ENCODE measurements around the gene MRI1.

MRI1 gene

DNA sequence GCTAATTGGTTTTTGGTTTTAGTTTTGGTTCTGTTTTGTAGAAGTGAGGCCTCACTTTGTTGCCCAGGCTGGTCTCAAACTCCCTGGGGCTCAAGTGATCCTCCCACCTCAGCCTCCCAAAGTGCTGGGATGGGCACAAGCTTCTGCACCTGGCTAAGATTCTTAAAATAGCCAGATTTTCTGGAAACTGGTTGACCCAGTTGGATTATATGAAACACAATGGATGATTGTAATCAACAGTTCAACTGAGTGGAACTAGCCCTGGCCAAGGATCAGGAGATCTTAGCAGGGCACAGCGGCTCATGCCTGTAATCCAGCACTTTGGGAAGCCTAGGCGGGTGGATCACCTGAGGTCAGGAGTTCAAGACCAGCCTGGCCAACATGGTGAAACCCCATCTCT lies 29.6 kb upstream of the MRI1 start:
- Histone ChIP-seq H3K4me1 (ENCODE audit: insufficient read depth, low read length) (peaks cover 17% of the 10 kb centered on the region), H3K9me3 (ENCODE audit: insufficient read depth, low read length, severe bottlenecking) (no peaks in the 10 kb centered on the region), H2AFZ (ENCODE audit: low read depth, low read length) (no peak overlapping the region), H3K9ac (ENCODE audit: low read depth, low read length) (no peak overlapping the region), H3K4me2 (ENCODE audit: insufficient read depth, low read length) (no peak overlapping the region), H3K4me3 (ENCODE audit: low read depth in 1 of 2, low read length in 2 of 2) (no peak overlapping the region), H3K27ac (ENCODE audit: low read length) (no peak overlapping the region), H4K20me1 (ENCODE audit: insufficient read depth, low read length) (no peaks in the 10 kb centered on the region), H3K36me3 (ENCODE audit: insufficient read depth, low read length) (no peaks in the 10 kb centered on the region), H3K27me3 (ENCODE audit: insufficient read depth, low read length, poor library complexity) (no peaks in the 10 kb centered on the region), H3K79me2 (ENCODE audit: insufficient read depth, low read length) (no peaks in the 10 kb centered on the region)
- DNase-seq: no peak
- TF ChIP-seq EZH2 (IDR thresholded peaks at IDR 0.05; ENCODE audit: borderline replicate concordance, low read depth, low read length, severe bottlenecking): no peak
- TF ChIP-seq, protein P1, sequence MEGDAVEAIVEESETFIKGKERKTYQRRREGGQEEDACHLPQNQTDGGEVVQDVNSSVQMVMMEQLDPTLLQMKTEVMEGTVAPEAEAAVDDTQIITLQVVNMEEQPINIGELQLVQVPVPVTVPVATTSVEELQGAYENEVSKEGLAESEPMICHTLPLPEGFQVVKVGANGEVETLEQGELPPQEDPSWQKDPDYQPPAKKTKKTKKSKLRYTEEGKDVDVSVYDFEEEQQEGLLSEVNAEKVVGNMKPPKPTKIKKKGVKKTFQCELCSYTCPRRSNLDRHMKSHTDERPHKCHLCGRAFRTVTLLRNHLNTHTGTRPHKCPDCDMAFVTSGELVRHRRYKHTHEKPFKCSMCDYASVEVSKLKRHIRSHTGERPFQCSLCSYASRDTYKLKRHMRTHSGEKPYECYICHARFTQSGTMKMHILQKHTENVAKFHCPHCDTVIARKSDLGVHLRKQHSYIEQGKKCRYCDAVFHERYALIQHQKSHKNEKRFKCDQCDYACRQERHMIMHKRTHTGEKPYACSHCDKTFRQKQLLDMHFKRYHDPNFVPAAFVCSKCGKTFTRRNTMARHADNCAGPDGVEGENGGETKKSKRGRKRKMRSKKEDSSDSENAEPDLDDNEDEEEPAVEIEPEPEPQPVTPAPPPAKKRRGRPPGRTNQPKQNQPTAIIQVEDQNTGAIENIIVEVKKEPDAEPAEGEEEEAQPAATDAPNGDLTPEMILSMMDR (IDR thresholded peaks at IDR 0.05; ENCODE audit: borderline replicate concordance, extremely low read depth, low read length, poor library complexity, severe bottlenecking): no peak
- ATAC-seq (ENCODE audit: insufficient read depth, low read depth): no peak

DNA sequence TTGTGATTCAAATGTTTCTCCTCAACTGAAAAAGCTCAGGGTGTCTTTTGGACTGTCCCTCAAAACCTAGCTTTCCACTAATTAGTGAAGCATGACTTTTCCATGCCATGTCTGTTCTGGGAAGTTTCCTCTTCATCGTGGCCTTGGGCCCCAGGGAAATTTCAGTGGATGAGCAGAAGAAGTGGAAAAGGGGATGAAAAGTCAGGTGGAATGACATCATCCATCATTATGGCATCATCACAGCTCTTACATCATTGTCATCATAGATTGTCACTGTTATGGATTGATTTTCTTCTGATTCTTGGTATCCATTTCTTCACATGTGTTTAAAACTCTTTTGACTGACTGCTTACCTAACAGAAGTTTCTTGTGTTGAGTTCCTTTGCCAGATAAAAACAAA lies 26.2 kb upstream of the MRI1 start:
- Histone ChIP-seq H3K4me3 (ENCODE audit: low read depth in 1 of 2, low read length in 2 of 2) (no peak overlapping the region), H3K79me2 (ENCODE audit: insufficient read depth, low read length) (no peaks in the 10 kb centered on the region), H3K36me3 (ENCODE audit: insufficient read depth, low read length) (no peaks in the 10 kb centered on the region), H3K9ac (ENCODE audit: low read depth, low read length) (no peak overlapping the region), H4K20me1 (ENCODE audit: insufficient read depth, low read length) (no peaks in the 10 kb centered on the region), H3K27me3 (ENCODE audit: insufficient read depth, low read length, poor library complexity) (no peaks in the 10 kb centered on the region), H3K9me3 (ENCODE audit: insufficient read depth, low read length, severe bottlenecking) (no peaks in the 10 kb centered on the region), H2AFZ (ENCODE audit: low read depth, low read length) (no peak overlapping the region), H3K4me1 (ENCODE audit: insufficient read depth, low read length) (no peaks in the 10 kb centered on the region), H3K4me2 (ENCODE audit: insufficient read depth, low read length) (no peak overlapping the region), H3K27ac (ENCODE audit: low read length) (no peak overlapping the region)
- no peak for TF ChIP-seq EZH2 (IDR thresholded peaks at IDR 0.05; ENCODE audit: borderline replicate concordance, low read depth, low read length, severe bottlenecking)
- TF ChIP-seq, protein P1 (IDR thresholded peaks at IDR 0.05; ENCODE audit: borderline replicate concordance, extremely low read depth, low read length, poor library complexity, severe bottlenecking): no peak
- DNase-seq (no peak), ATAC-seq (ENCODE audit: insufficient read depth, low read depth) (no peak)

DNA sequence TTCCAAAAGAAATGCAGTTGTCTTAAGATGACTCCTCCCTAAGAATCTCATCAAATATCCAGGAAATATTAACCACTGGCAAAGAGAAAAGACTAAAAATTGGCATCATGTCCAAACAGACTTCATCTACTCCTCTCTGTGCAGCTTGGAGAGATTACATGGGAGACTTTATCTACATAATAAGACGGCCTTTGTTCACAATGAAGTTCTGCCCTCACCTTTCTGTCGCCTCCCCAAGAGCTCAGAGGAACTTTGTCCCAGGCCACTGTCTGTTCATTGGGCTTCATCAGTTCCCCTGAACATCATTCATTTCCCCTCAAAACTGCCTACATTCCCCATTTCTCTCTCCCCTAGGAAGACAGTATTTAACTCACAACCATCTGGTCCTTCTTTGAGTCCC lies 22.4 kb upstream of the MRI1 start:
- no peak for ATAC-seq (ENCODE audit: insufficient read depth, low read depth)
- Histone ChIP-seq H3K9me3 (ENCODE audit: insufficient read depth, low read length, severe bottlenecking) (no peaks in the 10 kb centered on the region), H3K4me1 (ENCODE audit: insufficient read depth, low read length) (peaks cover 6% of the 10 kb centered on the region), H3K4me3 (ENCODE audit: low read depth in 1 of 2, low read length in 2 of 2) (no peak overlapping the region), H3K27ac (ENCODE audit: low read length) (no peak overlapping the region), H2AFZ (ENCODE audit: low read depth, low read length) (no peak overlapping the region), H3K9ac (ENCODE audit: low read depth, low read length) (no peak overlapping the region), H4K20me1 (ENCODE audit: insufficient read depth, low read length) (no peaks in the 10 kb centered on the region), H3K79me2 (ENCODE audit: insufficient read depth, low read length) (no peaks in the 10 kb centered on the region), H3K27me3 (ENCODE audit: insufficient read depth, low read length, poor library complexity) (no peaks in the 10 kb centered on the region), H3K36me3 (ENCODE audit: insufficient read depth, low read length) (no peaks in the 10 kb centered on the region), H3K4me2 (ENCODE audit: insufficient read depth, low read length) (no peak overlapping the region)
- no peak for TF ChIP-seq EZH2 (IDR thresholded peaks at IDR 0.05; ENCODE audit: borderline replicate concordance, low read depth, low read length, severe bottlenecking)
- no peak for DNase-seq

DNA sequence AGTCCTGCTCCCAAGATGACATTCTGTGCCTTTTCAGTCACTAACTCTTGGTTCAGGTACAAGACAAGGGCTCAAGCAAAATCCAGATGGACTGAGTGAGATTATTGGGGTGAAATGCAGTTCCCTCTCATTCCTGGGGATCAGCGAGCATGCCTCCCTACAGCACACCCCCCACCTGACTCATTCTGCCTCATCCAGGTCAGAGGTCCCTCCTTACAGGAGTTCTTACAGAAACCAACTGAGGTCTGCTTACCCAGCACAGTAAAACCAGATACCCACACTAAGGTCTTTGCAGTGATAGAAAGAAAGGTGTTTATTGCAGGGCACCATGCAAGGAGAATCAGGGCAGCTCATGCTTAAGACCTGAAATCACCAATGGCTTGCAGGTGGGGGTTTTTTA lies 21.6 kb upstream of the MRI1 start:
- Histone ChIP-seq H3K36me3 (ENCODE audit: insufficient read depth, low read length) (no peaks in the 10 kb centered on the region), H3K79me2 (ENCODE audit: insufficient read depth, low read length) (0 out of 2 replicates have a peak, but pooled peaks cover 4% of the 10 kb centered on the region), H3K27me3 (ENCODE audit: insufficient read depth, low read length, poor library complexity) (no peaks in the 10 kb centered on the region), H3K9ac (ENCODE audit: low read depth, low read length) (no peak overlapping the region), H3K9me3 (ENCODE audit: insufficient read depth, low read length, severe bottlenecking) (no peaks in the 10 kb centered on the region), H3K27ac (ENCODE audit: low read length) (no peak overlapping the region), H3K4me2 (ENCODE audit: insufficient read depth, low read length) (no peak overlapping the region), H3K4me1 (ENCODE audit: insufficient read depth, low read length) (peaks cover 12% of the 10 kb centered on the region), H2AFZ (ENCODE audit: low read depth, low read length) (no peak overlapping the region), H4K20me1 (ENCODE audit: insufficient read depth, low read length) (no peaks in the 10 kb centered on the region), H3K4me3 (ENCODE audit: low read depth in 1 of 2, low read length in 2 of 2) (no peak overlapping the region)
- DNase-seq (no peak), ATAC-seq (ENCODE audit: insufficient read depth, low read depth) (no peak)
- TF ChIP-seq, protein P1 (IDR thresholded peaks at IDR 0.05; ENCODE audit: borderline replicate concordance, extremely low read depth, low read length, poor library complexity, severe bottlenecking): no peak
- no peak for TF ChIP-seq EZH2 (IDR thresholded peaks at IDR 0.05; ENCODE audit: borderline replicate concordance, low read depth, low read length, severe bottlenecking)

Measured in DND-41 (cell line).